Activated CD4-positive, alpha-beta T cell treated with anti-CD3 and anti-CD28 coated beads, Interleukin-2, Interleukin-4, amounts not matched to agents 100 ng/mL and 50 ng/mL, durations not matched to agents 16 hours and 8 hours (primary cell): Measurements from ENCODE around the gene SYK.
A peak's percentile ranks its signal among the peaks of the same experiment; 100 is the strongest.
"Not testable (repeated sequence)": the region's sequence is repeated elsewhere in the genome, so short reads cannot be mapped to it uniquely, and the experiment has no call there.

ENCODE experiments used
- DNase-seq: peaks from one replicate; pipeline ENCODE4 v3.0.0-alpha.2; 2020; ENCODE audit warnings: low spot score

SYK gene

DNA sequence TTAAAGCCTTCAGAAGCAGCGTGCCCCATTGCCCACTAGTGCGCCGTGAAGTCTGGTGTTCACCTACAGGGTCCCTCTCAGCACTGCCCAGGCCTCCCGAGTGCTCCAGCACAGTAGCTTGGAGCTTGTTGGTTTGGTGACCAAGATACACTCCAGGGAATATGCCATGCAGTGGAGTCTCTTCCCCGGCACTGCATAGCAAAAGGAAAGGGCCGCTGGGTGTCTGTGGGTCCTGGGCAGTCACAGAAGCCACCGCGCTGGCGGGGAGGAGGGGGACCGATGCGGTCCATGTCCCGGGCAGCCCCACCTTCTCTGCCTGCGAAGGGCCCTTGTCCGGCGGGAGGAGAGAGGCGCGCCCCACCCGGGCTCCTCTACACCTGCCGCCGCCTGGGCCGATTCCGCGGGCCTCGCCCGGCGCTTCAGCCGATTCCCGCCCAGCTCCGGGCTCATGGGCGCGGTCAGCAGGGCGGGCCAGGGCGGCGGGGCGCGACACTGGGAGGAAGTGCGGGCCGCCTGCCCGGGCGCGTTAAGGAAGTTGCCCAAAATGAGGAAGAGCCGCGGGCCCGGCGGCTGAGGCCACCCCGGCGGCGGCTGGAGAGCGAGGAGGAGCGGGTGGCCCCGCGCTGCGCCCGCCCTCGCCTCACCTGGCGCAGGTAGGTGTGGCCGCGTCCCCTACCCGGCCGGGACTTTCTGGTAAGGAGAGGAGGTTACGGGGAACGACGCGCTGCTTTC lies at the start of gene SYK:
SYK (plus strand) TSS at position 579 of the 732 bp plus-strand sequence. CDS start 42,080 bp downstream, outside the sequence.
- no peak for DNase-seq

DNA sequence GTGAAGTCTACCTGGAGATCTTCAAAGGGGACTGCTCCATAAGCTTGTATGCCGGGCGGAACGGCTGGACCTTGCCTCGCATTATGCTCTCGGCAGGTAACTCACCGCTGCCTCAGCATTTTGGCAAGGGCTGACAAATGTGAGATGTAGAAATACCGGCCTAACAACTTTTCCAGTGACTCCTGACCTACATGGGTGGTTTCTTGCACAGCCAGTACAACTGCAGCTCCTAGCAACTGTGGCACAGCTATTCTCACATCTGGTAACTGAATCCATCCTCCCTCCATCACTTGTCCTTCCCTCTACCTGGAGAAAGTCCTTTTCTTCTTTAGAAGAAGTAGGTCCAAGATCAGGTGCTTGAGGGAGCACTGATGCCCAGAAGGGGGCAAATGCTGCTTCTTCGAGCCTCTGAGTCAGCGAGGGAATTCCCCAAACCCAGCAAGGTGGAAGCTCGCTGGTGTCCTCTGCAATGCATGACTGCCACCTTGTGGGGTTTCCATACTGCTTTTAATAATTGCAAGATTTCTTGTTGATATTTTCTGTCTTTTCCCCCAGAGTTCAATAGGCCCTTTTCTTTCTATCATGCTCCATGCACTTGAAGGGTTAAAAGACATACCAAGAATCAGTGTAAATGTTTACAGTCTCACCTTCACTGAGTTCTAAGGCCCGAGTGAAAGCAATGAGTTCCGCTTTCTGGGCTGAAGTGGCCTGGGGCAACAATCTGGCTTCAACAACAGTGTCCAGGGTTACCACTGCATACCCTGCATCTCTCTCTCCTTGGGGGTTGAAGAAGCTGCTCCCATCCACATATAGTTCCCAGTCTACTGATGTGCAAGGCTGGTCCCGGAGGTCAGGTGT lies 45.9 kb upstream of the SYK start:
- peak; percentile 72 for DNase-seq

DNA sequence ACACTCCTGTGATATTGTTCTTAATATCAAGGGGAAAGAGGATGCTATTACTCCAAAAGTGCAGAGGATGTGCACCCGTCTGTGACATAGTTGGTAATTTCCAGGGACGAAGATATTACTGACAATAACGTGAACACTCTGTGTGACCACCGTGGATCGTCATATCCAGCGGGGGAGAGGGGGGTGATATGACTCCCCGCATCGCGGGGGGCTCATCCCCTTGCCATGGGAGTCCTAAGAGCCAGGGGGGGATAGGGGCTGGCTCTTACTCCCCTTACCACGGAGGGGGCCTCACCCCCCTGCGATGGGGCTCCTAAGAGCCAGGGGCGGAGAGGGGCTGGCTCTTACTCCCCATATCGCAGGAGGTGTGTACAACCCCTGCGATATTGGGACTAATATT lies 41.0 kb upstream of the SYK start:
- DNase-seq, result not testable (repeated sequence)

GRCh38 chr9:90766731-90767130 lies 34.9 kb upstream of the SYK start:
- DNase-seq, result no peak

DNA sequence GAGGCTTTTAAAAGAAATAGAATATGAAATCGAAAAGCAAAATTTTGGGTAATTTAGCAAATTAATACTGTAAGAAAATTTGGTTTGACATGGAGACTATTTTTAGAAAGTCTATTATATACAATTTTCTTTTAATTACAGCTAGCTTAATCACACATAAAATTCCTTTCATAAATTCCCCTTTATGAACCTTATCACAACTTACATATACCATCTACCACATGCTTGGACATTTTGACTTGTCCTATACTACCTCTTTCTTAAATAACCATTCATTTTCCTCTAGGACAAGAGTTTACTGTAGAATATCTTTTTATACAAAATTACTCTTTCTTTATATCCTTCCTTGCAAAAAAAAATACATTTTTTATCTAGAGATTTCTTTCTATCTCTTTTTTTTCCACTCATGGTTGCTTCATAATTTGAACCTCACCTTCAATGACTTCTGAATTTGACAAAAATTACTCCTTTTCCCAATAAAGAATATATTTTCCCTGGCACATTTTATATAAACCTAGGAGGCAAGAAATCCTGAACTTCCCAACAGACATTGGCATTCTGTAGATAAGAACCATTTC lies 34.0 kb upstream of the SYK start:
- no peak for DNase-seq

- no peak for DNase-seq
Observed at GRCh38 chr9:90770182-90770738, 31.4 kb upstream of the SYK start.

GRCh38 chr9:90770927-90771326 lies 30.7 kb upstream of the SYK start:
- no peak for DNase-seq

GRCh38 chr9:90772386-90772785 lies 29.2 kb upstream of the SYK start:
- no peak for DNase-seq

GRCh38 chr9:90773617-90774016 lies 28.0 kb upstream of the SYK start:
- no peak for DNase-seq

DNA sequence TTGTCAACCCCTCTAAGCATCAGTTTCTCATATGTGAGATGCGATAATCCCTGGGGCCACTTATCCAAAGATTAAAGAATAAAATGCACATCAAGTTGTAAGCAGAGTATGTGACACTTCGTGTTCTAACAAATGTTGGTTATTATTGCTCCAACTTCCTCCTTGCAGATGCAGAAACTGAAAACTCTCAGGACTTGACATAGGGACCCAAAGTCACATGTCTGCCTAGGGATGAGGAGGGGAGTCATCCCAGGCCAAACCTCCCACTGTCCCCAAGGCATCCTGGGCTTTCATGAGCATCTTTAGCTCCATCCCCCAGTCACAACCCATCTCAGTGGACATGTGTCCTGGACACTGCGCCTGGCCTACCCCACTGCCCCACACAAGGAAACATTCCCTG lies 27.5 kb upstream of the SYK start:
- DNase-seq, result no peak

- DNase-seq, result no peak
Observed at GRCh38 chr9:90774682-90775081, 26.9 kb upstream of the SYK start.

DNA sequence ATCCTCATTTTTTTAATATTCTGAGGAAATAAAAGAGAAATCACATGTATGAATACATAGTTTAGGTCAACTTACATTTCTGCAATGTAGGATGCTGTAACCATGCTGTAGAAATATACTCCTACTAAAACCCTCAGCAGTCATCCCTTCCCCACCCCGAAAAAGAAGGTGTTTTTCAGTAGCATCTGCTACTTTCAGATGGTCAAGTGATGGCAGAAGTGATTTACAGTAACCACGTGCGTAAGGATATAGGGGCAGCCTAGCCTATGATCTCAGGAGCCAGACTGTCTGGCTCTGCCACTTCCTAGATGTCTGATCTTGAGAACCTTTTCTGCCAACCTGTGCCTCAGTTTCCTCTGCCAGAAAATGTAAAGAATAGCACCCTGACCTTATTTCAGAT lies 26.0 kb upstream of the SYK start:
- DNase-seq, result no peak

GRCh38 chr9:90778746-90779145 lies 22.9 kb upstream of the SYK start:
- DNase-seq, result no peak

DNA sequence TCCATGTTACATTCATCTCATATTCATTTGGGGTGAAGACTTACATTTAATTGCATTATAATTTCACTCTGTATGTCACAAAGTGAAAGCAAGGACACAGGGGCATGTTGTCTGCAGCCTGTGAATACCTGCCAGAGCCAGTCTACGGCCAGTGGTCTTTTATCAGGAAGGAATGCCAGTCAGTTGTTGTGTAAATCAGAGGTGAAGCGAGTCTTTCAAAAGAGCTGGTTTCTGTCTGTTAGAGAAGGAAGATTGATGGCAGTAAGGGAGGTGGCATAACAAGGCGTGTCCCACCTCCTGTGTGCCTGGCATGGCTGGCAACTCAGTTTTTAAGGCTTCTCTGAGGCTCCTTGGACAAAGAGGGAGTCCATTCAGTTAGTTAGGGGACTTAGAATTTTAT lies 18.1 kb upstream of the SYK start:
- no peak for DNase-seq

- no peak for DNase-seq
Observed at GRCh38 chr9:90783964-90784363, 17.7 kb upstream of the SYK start.

- DNase-seq, result no peak
Observed at GRCh38 chr9:90787771-90788460, 13.7 kb upstream of the SYK start.

GRCh38 chr9:90788527-90788926 lies 13.1 kb upstream of the SYK start:
- DNase-seq, result not testable (repeated sequence)

DNA sequence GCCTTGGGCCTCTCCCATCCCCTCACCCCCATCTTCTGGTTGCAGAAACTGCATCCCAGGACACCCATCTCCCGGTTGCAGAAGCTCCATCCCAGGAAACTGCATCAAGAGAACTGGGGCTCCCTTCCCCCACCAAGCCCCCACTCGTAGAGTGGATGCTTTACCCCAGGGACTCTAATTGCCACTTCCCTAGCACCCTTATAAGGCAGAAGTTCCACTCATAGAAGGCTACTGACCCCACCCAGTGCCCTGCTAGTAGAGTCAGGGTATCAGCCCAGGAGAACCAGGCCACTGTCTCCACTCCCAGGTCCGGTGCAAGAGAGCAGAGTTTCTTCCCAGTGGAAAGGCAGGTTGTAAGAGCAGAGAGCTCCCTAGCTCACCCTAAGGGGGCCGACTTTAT lies 12.2 kb upstream of the SYK start:
- no peak for DNase-seq

DNA sequence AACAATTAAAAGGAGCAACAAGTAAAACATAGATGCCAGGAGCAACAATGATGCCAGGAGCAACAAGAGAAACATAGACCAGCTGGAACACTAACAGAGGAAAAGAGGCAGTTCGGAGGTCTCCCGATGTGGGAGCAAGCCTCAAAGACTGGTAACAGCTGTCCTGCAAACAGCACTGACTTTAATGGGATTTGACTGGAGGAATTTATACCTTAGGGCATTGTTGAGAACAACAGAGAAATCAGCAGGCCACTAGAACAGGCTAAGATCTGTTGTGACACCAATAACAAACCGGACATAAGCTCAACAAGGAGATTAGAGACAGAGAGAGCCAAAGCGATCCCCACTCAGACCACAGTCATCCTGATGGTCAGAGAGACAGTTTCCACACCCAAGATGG lies 11.8 kb upstream of the SYK start:
- DNase-seq, result no peak

DNA sequence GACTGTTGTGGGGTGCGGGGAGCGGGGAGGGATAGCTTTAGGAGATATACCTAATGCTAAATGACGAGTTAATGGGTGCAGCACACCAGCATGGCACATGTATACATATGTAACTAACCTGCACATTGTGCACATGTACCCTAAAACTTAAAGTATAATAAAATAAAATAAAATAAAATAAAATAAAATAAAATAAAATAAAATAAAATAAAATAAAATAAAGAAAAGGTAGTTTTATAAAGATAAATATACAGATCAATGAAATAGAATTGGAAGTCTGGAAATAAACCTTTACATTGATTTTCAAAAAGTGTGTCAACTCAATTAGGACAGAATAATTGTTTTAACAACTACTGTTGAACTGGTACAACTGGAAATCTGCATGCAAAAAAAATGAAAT lies 8.6 kb upstream of the SYK start:
- not testable (repeated sequence) for DNase-seq

DNA sequence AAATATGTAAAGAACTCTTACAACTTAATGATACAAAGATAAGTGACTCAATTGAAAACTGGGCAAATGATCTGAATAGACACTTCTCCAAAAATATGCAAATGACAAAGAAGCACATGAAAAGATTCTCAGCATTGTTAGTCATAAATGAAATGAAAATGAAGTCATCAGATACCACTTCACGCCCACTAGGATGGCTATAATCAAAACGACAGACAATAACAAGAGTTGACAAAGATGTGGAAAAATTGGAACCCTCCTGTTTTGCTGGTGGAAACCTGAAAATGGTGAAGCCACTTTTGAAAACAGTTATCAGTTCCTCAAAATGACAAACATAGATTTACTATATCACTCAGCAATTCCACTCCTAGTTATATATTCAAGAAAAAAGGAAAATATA lies 7.9 kb upstream of the SYK start:
- DNase-seq, result peak; percentile 9

GRCh38 chr9:90795084-90795483 lies 6.5 kb upstream of the SYK start:
- no peak for DNase-seq
